HTR-8/SVneo (cell line): ENCODE results near the gene ANKMY2.
"Not testable (repeated sequence)": the region's sequence is repeated elsewhere in the genome, so short reads cannot be mapped to it uniquely, and the experiment has no call there.

Source experiments
- DNase-seq: peaks from one replicate; pipeline ENCODE4 v3.0.0; 2011; ENCODE audit warnings: low spot score, mixed read lengths; ENCODE audit not compliant: insufficient read length
- FAIRE-seq: peaks from 2 replicates; lab custom pipeline; 2011; peaks lifted over from hg19 to GRCh38; lab: Jason Lieb, UNC

Gene ANKMY2

GRCh38 chr7:16660702-16661464 lies 15.3 kb upstream of the ANKMY2 start:
- peak; percentile 81 for FAIRE-seq
- DNase-seq, result no peak

GRCh38 chr7:16659854-16660497 lies 14.4 kb upstream of the ANKMY2 start:
- not testable (repeated sequence) for DNase-seq, FAIRE-seq

- DNase-seq (peak; percentile 72), FAIRE-seq (no peak)
Observed at GRCh38 chr7:16657656-16658279, 12.2 kb upstream of the ANKMY2 start.

- FAIRE-seq, result no peak
- no peak for DNase-seq
Observed at GRCh38 chr7:16656141-16656540, 10.6 kb upstream of the ANKMY2 start.

- DNase-seq (no peak), FAIRE-seq (no peak)
Observed at GRCh38 chr7:16655394-16655793, 9.8 kb upstream of the ANKMY2 start.

- FAIRE-seq (no peak), DNase-seq (no peak)
Observed at GRCh38 chr7:16652888-16653287, 7.3 kb upstream of the ANKMY2 start.

GRCh38 chr7:16652240-16652583 lies 6.7 kb upstream of the ANKMY2 start:
- FAIRE-seq (no peak), DNase-seq (no peak)

GRCh38 chr7:16651396-16652239 lies 6.1 kb upstream of the ANKMY2 start:
- no peak for FAIRE-seq
- DNase-seq, result no peak

- FAIRE-seq, result no peak
- DNase-seq, result no peak
Observed at GRCh38 chr7:16650266-16650665, 4.7 kb upstream of the ANKMY2 start.

- FAIRE-seq (no peak), DNase-seq (no peak)
Observed at GRCh38 chr7:16649196-16649595, 3.6 kb upstream of the ANKMY2 start.

- FAIRE-seq (no peak), DNase-seq (no peak)
Observed at GRCh38 chr7:16648551-16648950, 3.0 kb upstream of the ANKMY2 start.

GRCh38 chr7:16647435-16647960 lies 1.9 kb upstream of the ANKMY2 start:
- no peak for DNase-seq
- no peak for FAIRE-seq

- DNase-seq (no peak), FAIRE-seq (no peak)
Observed at GRCh38 chr7:16646472-16647072, 1.0 kb upstream of the ANKMY2 start.

GRCh38 chr7:16644636-16645592 lies 640 bp downstream of the ANKMY2 start:
- FAIRE-seq (no peak), DNase-seq (no peak)

GRCh38 chr7:16644157-16644556 lies 1.4 kb downstream of the ANKMY2 start:
- no peak for FAIRE-seq
- DNase-seq, result no peak

GRCh38 chr7:16638282-16639280 lies 7.0 kb downstream of the ANKMY2 start:
- no peak for FAIRE-seq
- no peak for DNase-seq

GRCh38 chr7:16637379-16637778 lies 8.2 kb downstream of the ANKMY2 start:
- FAIRE-seq (no peak), DNase-seq (no peak)
